Chondrocyte (in vitro differentiated cells): ENCODE results near the gene AUTS2. TPM values are rescaled to one million over a fixed set of nuclear protein-coding genes. Genes with fewer than 3 reads are reported as not detected.

Source experiments
- DNase-seq: peaks from one replicate; pipeline ENCODE4 v3.0.0; 2021; ENCODE audit warnings: mixed read lengths, low spot score
- H3K27ac Mint-ChIP-seq: one replicate; pipeline ENCODE4 v1.8.0; 2021; ENCODE audit warnings: mild to moderate bottlenecking, moderate library complexity, mixed read lengths; ENCODE audit not compliant: unreplicated experiment
- H3K27me3 Mint-ChIP-seq: 2 replicates; pipeline ENCODE4 v1.8.0; 2021; ENCODE audit warnings: low read depth, mixed read lengths
- H3K36me3 Mint-ChIP-seq: 2 replicates; pipeline ENCODE4 v1.8.0; 2021; ENCODE audit warnings: low read depth, mixed read lengths
- H3K4me1 Mint-ChIP-seq: 2 replicates; pipeline ENCODE4 v1.8.0; 2021; ENCODE audit warnings: low read depth, mild to moderate bottlenecking, mixed read lengths
- H3K4me3 Mint-ChIP-seq: one replicate; pipeline ENCODE4 v1.8.0; 2021; ENCODE audit warnings: mild to moderate bottlenecking, moderate library complexity, mixed read lengths; ENCODE audit not compliant: unreplicated experiment
- H3K9me3 Mint-ChIP-seq: 2 replicates; pipeline ENCODE4 v1.8.0; 2021; ENCODE audit warnings: low read depth, mixed read lengths
- total RNA-seq: library from RNA; stranded (reverse); gene quantifications from 3 replicates; pipeline ENCODE4 v1.2.1, GENCODE V29; 2021
- TF ChIP-seq, protein P1 (sequence below): fragments of 200-600 bp; sonication (generic); IDR thresholded peaks from 2 replicates; pipeline ENCODE4 v1.5.0; 2021; ENCODE audit warnings: antibody characterized with exemption, mild to moderate bottlenecking, moderate library complexity

AUTS2 gene
- total RNA-seq, 1 donor from 2014 or later = 31.5 TPM

DNA sequence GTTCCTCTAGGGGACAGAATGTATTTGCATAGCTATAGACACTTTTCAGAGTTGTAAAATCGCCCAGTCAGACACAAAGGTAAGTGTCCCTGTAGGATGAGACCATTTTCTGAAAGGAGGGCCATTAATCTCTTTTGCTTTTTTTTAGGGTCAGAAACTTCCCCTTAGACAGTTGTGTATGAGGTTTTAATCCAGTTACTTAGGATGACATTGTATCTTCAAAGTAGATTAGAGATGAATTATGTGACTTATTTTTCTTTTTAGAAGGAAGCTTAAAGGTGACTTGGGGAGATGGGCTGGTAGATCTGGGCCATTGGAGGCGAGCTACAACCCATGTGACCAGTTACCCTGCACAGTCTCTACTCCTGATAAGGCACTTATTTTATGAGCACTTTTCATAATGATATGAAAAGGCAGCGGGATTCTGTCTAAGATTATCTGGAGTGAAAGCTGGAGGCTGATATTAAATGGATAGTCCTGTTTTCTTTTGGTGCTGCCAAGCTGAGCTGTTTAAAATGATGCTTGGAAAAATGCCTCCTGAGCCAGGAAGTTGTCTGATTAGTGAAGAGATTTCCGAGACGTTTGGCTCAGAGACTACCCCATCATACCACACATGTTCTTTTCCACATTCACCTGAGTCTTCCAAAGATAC lies 264.3 kb downstream of the AUTS2 start:
- H3K27me3 Mint-ChIP-seq = no peaks in the 10 kb centered on the region
- no peak overlapping the region for H3K4me3 Mint-ChIP-seq
- TF ChIP-seq, protein P1, sequence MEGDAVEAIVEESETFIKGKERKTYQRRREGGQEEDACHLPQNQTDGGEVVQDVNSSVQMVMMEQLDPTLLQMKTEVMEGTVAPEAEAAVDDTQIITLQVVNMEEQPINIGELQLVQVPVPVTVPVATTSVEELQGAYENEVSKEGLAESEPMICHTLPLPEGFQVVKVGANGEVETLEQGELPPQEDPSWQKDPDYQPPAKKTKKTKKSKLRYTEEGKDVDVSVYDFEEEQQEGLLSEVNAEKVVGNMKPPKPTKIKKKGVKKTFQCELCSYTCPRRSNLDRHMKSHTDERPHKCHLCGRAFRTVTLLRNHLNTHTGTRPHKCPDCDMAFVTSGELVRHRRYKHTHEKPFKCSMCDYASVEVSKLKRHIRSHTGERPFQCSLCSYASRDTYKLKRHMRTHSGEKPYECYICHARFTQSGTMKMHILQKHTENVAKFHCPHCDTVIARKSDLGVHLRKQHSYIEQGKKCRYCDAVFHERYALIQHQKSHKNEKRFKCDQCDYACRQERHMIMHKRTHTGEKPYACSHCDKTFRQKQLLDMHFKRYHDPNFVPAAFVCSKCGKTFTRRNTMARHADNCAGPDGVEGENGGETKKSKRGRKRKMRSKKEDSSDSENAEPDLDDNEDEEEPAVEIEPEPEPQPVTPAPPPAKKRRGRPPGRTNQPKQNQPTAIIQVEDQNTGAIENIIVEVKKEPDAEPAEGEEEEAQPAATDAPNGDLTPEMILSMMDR = no peak
- no peaks in the 10 kb centered on the region for H3K9me3 Mint-ChIP-seq
- H3K36me3 Mint-ChIP-seq = no peaks in the 10 kb centered on the region
- no peak overlapping the region for H3K27ac Mint-ChIP-seq
- peaks cover 10% of the 10 kb centered on the region for H3K4me1 Mint-ChIP-seq
- DNase-seq = no peak

- H3K27me3 Mint-ChIP-seq = no peaks in the 10 kb centered on the region
- H3K4me3 Mint-ChIP-seq = no peak overlapping the region
- no peak overlapping the region for H3K27ac Mint-ChIP-seq
- no peak for DNase-seq
- TF ChIP-seq, protein P1 = no peak
- H3K36me3 Mint-ChIP-seq = no peaks in the 10 kb centered on the region
- no peaks in the 10 kb centered on the region for H3K9me3 Mint-ChIP-seq
- H3K4me1 Mint-ChIP-seq = peaks cover 10% of the 10 kb centered on the region
Measured at GRCh38 chr7:69864274-69864673, 266.0 kb downstream of the AUTS2 start.

DNA sequence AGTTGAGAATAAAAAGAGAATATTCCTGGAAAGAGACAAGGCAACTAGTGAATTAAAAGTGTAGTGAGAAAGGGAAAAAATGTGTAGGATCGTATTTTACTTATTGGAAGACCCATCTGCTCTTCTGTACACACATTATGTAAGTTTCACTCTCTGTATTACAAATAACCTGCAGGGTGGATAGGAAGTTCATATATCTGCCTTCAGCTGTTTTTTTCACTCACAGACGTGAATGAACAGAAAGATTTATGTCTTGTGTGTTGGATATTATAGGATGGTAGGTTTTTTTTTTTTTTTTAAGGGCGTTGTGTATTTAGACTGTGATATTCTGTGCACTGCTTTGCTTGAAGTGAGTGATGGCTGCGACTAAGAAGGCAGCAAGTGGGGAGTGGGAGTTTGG lies 266.5 kb downstream of the AUTS2 start:
- TF ChIP-seq, protein P1 = no peak
- no peaks in the 10 kb centered on the region for H3K9me3 Mint-ChIP-seq
- no peak for DNase-seq
- H3K36me3 Mint-ChIP-seq = no peaks in the 10 kb centered on the region
- no peak overlapping the region for H3K27ac Mint-ChIP-seq
- peaks cover 10% of the 10 kb centered on the region for H3K4me1 Mint-ChIP-seq
- no peak overlapping the region for H3K4me3 Mint-ChIP-seq
- H3K27me3 Mint-ChIP-seq = no peaks in the 10 kb centered on the region

- TF ChIP-seq, protein P1 = no peak
- no peak overlapping the region for H3K27ac Mint-ChIP-seq
- H3K4me1 Mint-ChIP-seq = peaks cover 32% of the 10 kb centered on the region
- DNase-seq = no peak
- H3K4me3 Mint-ChIP-seq = no peak overlapping the region
- H3K27me3 Mint-ChIP-seq = no peaks in the 10 kb centered on the region
- no peaks in the 10 kb centered on the region for H3K36me3 Mint-ChIP-seq
- no peaks in the 10 kb centered on the region for H3K9me3 Mint-ChIP-seq
Measured at GRCh38 chr7:69868921-69869320, 270.6 kb downstream of the AUTS2 start.

- TF ChIP-seq, protein P1 = no peak
- no peak for DNase-seq
- Mint-ChIP-seq H3K27ac (peak overlapping the region; percentile 64), H3K9me3 (no peaks in the 10 kb centered on the region), H3K4me3 (no peak overlapping the region), H3K36me3 (no peaks in the 10 kb centered on the region), H3K27me3 (no peaks in the 10 kb centered on the region), H3K4me1 (peaks cover 29% of the 10 kb centered on the region)
Measured at GRCh38 chr7:69871213-69871885, 273.1 kb downstream of the AUTS2 start.
